GM21367 (cell line): Measurements from ENCODE around the gene BRD1.
"Not testable (repeated sequence)": the region's sequence is repeated elsewhere in the genome, so short reads cannot be mapped to it uniquely, and the experiment has no call there.

Source experiments
- ATAC-seq: cut with Tn5 transposase; IDR thresholded peaks from one replicate; pipeline ENCODE4 v1.9.1; 2021; ENCODE audit not compliant: unreplicated experiment

BRD1 gene

DNA sequence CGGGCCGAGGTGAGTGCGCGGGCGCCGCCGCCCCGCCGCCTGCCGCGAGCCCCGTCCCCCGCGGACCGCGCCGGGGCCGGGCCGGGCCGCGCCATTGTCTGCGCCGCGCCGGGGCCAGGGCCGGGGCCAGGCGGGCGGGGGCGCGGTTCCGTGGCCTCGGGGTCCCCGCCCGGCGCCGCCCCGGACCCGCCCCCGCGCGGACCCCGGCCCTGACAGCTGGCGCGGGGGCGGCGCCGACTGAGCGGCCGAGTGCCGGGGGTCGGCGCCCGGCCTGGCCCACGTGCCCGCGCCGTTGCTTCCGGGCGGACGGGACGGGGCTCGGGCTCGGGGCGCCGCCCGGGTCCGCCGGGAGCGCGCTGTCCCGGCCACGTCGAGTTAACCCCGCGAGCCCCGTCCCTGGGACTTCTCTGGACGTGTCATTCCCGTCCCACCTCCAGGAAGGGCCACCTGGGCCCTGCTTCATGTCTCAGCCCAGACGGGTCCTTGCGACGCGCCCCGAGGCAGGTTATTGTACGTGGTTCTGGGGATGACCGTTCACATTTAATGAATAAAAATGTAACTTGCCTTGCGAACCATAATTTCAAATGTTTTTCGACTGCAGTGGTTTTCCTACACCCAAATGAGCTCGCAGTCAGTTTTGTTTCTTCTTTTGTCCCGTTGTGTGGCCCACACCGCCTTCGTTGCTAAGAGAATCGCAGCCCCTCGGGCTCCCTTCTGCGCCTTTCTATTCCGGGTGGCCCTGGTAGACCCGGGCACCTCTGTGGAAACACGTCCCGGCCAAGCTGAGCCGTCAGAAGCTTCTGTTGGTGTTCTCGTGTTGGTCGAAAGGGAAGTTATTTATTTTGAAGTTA, 26.5 kb upstream of the BRD1 start:
- peak; percentile 17 for ATAC-seq

GRCh38 chr22:49852898-49853894, 25.5 kb upstream of the BRD1 start, which contains the start of gene ZBED4:
TSS of gene ZBED4 (plus strand) at chr22:49853844. CDS start at chr22:49883663, 29,819 bp downstream.
- peak; percentile 55 for ATAC-seq

- ATAC-seq = not testable (repeated sequence)
Observed at GRCh38 chr22:49852568-49852897, 24.9 kb upstream of the BRD1 start.

DNA sequence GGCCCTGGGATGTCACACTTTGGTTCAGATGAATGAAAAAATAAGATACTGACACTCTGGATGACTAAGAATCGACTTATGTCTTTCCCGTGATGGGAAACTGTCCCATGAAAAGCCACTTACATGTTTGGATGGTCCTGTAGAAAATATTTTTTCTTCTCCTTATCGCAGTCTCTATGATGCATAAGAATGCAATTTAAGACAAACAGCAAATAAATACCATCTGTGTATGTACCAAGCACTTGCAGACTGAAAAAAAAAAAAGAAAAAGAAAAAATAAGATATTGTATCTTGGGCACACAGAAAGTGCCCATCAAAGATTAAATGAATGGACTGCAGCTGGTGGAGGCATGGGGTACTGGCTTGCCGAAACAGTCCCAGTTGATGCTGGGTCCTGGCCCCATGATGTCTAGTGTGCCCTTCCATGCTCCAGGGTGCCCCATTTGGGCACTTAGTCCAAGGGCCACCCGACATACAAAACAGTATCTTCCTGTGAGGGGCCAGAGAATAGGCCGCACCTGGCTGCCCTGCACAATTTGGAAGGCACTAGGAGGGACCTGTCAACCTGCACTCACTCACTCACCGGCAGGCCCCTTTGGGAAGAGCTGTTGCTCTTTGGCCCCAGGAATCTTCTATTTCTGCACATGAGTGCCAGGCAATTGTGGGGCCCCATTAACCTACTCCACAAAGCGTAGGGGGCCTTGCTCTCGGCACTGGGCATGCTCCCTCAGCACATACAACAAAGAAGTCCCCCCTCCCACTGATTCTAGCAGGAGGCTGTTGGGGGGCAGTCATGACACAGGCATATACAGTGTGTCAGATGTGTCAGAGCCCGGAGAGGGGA, 23.5 kb upstream of the BRD1 start:
- ATAC-seq = no peak

- ATAC-seq = no peak
Observed at GRCh38 chr22:49850021-49850911, 22.6 kb upstream of the BRD1 start.

DNA sequence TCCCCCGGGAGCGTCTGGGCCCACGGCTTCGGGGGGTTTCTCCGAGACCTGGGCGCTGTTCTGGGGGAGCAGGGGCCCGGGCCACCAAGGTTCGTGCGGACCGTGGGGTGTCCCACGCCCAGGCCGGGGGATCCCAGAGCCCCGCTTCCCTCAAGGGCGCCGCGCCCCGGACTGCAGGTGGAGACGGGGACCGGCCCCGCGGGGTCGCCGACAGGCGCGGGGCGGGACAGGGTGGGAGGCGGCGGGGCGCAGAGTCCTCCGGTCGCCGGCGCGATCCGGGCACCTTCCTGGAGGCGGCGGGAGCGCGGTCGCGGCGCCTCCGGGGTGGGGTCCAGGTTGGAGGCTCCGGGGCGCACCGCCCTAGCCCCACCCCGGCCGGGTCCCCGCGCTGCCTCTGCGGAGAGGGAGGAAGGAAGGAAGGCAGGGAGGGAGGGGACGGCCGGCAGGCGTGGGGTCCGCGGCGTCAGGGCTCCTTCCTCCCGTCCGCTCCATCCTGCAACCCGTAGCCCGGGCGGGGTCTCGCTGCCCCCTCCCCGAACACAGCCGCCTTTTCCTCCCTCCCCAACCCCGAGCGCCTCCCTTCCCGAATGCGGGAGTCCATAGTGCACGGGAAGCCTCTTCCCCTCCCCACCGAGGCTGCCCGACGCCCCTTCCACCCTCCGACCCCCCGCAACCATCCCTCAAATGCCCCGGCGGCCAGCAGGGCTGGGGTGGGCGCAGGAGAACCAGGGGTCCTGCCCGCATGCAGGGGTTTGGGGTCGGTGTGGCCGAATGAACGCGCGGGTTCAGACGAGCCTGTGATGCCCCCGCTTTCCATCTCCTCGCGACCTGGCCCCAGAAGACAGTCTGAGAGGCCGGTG, 21.7 kb upstream of the BRD1 start:
- ATAC-seq = no peak

GRCh38 chr22:49848690-49849160, 21.1 kb upstream of the BRD1 start:
- no peak for ATAC-seq

GRCh38 chr22:49847751-49848689, 20.3 kb upstream of the BRD1 start:
- no peak for ATAC-seq

DNA sequence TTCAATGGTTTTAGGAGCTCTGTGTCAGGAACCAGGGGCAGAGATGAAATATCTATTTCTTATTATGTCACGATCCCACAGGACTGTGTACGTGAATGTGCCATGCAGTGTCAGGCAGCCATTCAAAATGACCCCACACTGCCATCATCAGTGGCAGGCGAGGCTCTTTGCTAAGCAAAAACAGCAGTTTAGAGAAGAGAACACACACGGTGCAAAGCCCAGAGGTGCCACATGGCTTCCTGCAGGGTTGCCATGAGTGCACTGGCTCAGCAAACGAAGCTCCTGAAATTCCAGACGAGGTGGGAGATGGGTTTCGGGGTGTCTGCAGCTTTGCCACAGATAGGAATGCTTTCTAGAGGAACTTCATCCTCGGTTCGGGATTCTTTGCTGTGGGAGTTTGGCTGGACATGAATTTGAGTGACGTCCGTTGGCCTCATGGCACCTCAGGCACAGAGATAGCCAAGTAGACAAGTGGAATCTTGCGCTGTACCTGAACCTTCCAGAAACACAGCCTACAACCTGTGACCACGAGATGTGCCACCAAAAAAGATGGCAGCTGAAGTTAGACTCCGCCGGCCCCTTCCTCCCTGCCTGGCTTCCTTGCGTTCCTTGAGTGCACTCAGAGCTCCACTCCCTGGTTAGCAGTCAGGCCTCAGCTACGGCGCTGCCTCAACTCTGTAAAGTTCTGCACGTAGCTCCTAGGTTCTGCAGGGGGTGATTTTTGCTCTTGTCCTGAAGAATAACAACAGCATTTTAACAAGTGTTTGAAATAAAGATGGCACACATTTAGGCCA, 18.2 kb upstream of the BRD1 start:
- no peak for ATAC-seq

- ATAC-seq = no peak
Observed at GRCh38 chr22:49845241-49845640, 17.6 kb upstream of the BRD1 start.

DNA sequence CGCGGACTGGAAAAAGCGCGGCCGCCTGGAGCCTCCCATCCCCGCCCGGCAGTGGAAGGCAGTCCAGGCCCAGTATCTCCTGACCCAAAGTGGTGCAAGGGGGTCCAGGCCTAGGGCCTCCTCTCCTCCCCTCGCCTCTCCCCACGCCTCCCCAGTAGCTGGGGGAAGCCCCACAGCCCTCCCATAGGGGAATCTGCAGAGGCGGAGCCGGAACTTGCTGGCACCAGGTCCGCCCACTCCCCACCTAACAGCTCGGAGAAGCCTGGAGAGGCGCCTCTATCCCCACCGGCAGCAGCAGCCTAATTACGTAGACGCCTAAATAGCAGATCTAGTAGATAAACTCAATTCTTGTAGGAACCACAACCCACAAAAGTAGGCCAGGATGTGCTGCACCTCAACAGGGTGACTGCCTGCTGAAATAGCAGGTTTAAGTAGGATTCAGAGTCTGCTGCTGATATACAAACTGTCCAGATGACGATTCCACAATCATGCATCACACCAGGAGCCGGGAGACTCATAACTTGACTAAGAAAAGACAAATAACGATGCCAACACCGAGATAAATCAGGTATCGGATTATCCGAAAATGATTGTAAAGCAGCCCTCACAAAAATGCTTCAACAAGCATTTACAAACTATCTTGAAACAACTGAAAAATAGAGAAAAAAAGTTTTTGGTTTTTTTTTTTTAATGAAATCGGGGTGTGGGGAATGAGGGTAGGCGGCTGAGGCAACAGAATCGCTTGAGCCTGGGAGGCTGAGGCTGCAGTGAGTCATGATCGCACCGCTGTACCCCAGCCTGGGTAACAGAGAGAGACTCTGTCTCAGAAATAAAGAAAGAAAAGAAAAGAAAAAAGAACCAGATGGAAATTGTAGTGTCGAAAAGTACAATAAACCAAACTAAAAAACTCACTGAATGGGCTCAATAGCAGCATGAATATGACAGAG, 11.4 kb upstream of the BRD1 start:
- no peak for ATAC-seq

GRCh38 chr22:49833340-49834007, 5.8 kb upstream of the BRD1 start:
- no peak for ATAC-seq

DNA sequence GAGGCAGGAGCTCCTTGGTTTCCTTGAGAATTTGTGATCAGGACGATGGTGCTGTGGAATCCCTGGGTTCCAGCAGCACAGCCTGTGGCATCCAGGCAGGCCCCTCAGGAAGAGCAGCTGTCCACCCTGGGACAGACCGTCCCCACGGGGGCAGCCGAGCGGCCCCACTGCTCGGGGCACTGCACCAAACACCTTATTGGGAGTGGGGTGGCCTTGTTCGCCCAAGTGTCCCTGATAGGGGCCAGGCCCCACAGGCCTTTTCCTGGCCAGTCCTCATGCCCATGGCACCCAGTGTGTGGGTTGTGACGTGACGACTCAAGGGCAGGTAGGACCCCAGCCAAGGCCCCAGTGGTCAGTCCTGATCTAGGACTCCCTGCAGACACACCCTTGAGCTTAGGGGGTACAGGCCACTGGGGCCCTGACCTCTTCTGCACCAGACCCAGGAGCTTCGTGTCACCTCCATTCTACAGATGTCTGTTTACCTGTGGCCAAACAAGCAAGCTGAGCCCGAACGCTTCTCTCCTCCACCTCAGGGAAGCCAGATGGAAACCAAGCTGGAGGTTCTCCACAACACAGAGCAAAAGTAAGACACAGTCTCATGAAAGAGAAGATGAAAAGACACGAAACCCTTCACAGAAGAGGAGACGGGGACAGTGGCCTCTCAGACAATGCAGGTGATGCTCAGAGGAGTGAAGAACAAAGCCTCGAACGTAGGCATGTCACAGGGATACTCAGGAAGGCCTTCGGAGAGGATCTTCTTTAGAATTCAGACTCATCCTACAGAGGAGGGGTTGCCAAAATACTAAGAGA, 1.6 kb upstream of the BRD1 start:
- no peak for ATAC-seq

DNA sequence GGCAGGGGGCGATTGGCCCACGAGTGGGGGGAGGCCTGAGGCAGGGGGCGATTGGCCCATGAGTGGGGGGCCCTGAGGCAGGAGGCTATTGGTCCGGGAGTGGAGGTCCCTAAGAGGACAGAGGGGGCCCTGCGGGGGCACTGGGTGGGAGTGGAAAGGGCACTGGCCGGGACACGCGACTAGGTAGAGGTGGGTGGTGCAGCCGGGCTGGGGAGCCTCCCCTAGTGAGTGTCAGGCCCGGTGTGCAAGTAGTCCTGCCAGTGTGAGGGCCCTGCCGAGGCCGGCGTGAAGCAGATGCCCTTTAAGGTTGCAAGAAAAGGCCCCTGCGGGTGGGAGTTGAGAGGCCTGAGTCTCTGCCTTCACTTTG, 909 bp upstream of the BRD1 start:
- no peak for ATAC-seq
